ENCODE measurements around the gene CATSPER2.
"Not testable (repeated sequence)": the region's sequence is repeated elsewhere in the genome, so short reads cannot be mapped to it uniquely, and the experiment has no call there.

- TF ChIP-seq, protein P1, sequence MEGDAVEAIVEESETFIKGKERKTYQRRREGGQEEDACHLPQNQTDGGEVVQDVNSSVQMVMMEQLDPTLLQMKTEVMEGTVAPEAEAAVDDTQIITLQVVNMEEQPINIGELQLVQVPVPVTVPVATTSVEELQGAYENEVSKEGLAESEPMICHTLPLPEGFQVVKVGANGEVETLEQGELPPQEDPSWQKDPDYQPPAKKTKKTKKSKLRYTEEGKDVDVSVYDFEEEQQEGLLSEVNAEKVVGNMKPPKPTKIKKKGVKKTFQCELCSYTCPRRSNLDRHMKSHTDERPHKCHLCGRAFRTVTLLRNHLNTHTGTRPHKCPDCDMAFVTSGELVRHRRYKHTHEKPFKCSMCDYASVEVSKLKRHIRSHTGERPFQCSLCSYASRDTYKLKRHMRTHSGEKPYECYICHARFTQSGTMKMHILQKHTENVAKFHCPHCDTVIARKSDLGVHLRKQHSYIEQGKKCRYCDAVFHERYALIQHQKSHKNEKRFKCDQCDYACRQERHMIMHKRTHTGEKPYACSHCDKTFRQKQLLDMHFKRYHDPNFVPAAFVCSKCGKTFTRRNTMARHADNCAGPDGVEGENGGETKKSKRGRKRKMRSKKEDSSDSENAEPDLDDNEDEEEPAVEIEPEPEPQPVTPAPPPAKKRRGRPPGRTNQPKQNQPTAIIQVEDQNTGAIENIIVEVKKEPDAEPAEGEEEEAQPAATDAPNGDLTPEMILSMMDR (conservative IDR thresholded peaks at IDR 0.05), result not testable (repeated sequence)
- not testable (repeated sequence) for TF ChIP-seq EZH2 (IDR thresholded peaks at IDR 0.05; ENCODE audit: low read depth)
Measured at GRCh38 chr15:43592841-43593240, 55.8 kb downstream of the CATSPER2 start.
